ENCODE measurements around the gene MAP2K7.
A peak's percentile ranks its signal among the peaks of the same experiment; 100 is the strongest.
"Not testable (repeated sequence)": the region's sequence is repeated elsewhere in the genome, so short reads cannot be mapped to it uniquely, and the experiment has no call there.

MAP2K7 gene

GRCh38 chr19:7903244-7904073, at the start of gene MAP2K7:
Gene MAP2K7, plus strand, starts transcription at chr19:7903877. Its CDS starts 68 bp downstream, at chr19:7903945.
- peak; percentile 100 for DNase-seq

GRCh38 chr19:7855426-7856108, 48.1 kb upstream of the MAP2K7 start:
- DNase-seq = no peak

GRCh38 chr19:7856109-7856591, 47.5 kb upstream of the MAP2K7 start:
- no peak for DNase-seq

GRCh38 chr19:7856679-7857663, 46.7 kb upstream of the MAP2K7 start:
- DNase-seq = no peak

GRCh38 chr19:7857727-7858108, 46.0 kb upstream of the MAP2K7 start:
- DNase-seq = no peak

GRCh38 chr19:7858109-7858770, 45.4 kb upstream of the MAP2K7 start:
- no peak for DNase-seq

GRCh38 chr19:7859087-7859486, 44.6 kb upstream of the MAP2K7 start:
- DNase-seq = not testable (repeated sequence)

GRCh38 chr19:7859831-7860713, 43.6 kb upstream of the MAP2K7 start:
- DNase-seq = no peak

GRCh38 chr19:7860714-7861618, 42.7 kb upstream of the MAP2K7 start:
- no peak for DNase-seq

- DNase-seq = no peak
Measured at GRCh38 chr19:7861619-7862412, 41.9 kb upstream of the MAP2K7 start.

- DNase-seq = peak; percentile 36
Measured at GRCh38 chr19:7862413-7862951, 41.2 kb upstream of the MAP2K7 start.

- DNase-seq = no peak
Measured at GRCh38 chr19:7863157-7863970, 40.3 kb upstream of the MAP2K7 start.

- DNase-seq = no peak
Measured at GRCh38 chr19:7863971-7864689, 39.5 kb upstream of the MAP2K7 start.

- DNase-seq = no peak
Measured at GRCh38 chr19:7864690-7865074, 39.0 kb upstream of the MAP2K7 start.

GRCh38 chr19:7865262-7865911, 38.3 kb upstream of the MAP2K7 start:
- DNase-seq = peak; percentile 28

- no peak for DNase-seq
Measured at GRCh38 chr19:7866399-7867091, 37.1 kb upstream of the MAP2K7 start.

Measured in OCI-M1 (cell line).